ENCODE results near the gene BABAM2.
A peak's percentile ranks its signal among the peaks of the same experiment; 100 is the strongest.
"Not testable (repeated sequence)": the region's sequence is repeated elsewhere in the genome, so short reads cannot be mapped to it uniquely, and the experiment has no call there.

Gene BABAM2

GRCh38 chr2:27878825-27879224, 11.7 kb upstream of the BABAM2 start:
- DNase-seq (ENCODE audit: low read depth) = no peak

DNA sequence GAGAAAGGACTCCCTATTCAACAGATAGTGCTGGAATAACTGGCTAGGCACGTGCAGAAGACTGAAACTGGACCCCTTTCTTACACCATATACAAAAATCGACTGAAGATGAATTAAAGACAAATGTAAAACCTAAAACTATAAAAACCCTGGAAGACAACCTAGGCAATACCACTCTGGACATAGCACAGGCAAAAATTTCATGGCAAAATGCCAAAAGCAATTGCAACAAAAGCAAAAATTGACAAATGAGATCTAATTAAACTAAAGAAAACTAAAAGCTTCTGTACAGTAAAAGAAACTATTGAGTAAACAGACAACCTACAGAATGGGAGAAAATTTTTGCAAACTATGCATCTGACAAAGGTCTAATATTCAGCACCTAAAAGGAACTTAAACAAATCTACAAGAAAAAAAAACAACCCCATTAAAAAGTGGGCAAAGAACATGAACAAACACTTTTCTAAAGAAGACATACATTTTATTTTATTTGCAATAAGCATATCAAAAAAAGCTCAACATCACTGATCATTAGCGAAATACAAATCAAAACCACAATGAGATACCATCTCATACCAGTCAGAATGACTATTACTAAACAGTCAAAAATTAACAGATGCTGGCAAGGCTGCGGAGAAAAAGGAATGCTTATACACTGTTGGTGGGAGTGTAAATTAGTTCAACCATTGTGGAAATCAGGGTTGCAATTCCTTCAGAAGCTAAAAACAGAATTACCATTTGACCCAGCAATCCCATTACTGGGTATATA, 8.5 kb upstream of the BABAM2 start:
- not testable (repeated sequence) for DNase-seq (ENCODE audit: low read depth)

DNA sequence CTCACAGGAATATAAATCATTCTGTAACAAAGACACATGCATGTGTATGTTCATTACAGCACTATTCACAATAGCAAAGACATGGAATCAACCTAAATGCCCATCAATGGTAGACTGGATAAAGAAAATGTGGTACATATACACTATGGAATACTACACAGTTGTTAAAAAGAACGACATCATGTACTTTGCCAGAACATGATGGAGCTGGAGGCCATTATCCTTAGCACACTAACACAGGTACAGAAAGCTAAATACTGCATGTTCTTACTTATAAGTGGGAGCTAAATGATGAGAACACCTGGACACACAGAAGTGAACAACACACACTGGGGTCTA, 8.0 kb upstream of the BABAM2 start:
- DNase-seq (ENCODE audit: low read depth) = not testable (repeated sequence)

- no peak for DNase-seq (ENCODE audit: low read depth)
These were observed 5.9 kb upstream of the BABAM2 start for GRCh38 chr2:27884601-27885000.

- DNase-seq (ENCODE audit: low read depth) = no peak
These were observed 5.3 kb upstream of the BABAM2 start for GRCh38 chr2:27885234-27885633.

GRCh38 chr2:27885661-27886060, 4.9 kb upstream of the BABAM2 start:
- DNase-seq (ENCODE audit: low read depth) = no peak

DNA sequence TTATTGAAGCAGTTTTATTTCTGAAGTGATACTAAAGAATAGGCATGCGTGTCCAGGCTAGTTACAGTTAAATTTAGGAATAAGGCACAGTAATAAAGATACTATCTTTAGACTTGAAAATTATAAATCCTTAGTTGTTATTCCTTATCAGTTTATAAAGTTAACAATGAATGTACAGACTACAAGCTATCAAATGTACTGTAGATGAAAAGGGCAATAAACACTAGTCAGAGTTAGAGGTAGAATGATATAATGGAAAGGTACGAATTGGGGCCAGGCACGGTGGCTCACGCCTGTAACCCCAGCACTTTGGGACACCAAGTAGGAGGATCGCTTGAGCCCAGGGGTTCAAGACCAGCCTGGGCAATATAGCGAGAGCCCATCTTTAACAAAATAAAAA, 4.2 kb upstream of the BABAM2 start:
- no peak for DNase-seq (ENCODE audit: low read depth)

GRCh38 chr2:27887111-27887510, 3.4 kb upstream of the BABAM2 start:
- DNase-seq (ENCODE audit: low read depth) = no peak

- no peak for DNase-seq (ENCODE audit: low read depth)
These were observed 2.7 kb upstream of the BABAM2 start for GRCh38 chr2:27887830-27888229.

GRCh38 chr2:27888790-27889189, 1.7 kb upstream of the BABAM2 start:
- DNase-seq (ENCODE audit: low read depth) = no peak

- DNase-seq (ENCODE audit: low read depth) = no peak
These were observed 769 bp upstream of the BABAM2 start for GRCh38 chr2:27889774-27890145.

GRCh38 chr2:27890924-27891672, 569 bp downstream of the BABAM2 start:
- DNase-seq (ENCODE audit: low read depth) = peak; percentile 66

DNA sequence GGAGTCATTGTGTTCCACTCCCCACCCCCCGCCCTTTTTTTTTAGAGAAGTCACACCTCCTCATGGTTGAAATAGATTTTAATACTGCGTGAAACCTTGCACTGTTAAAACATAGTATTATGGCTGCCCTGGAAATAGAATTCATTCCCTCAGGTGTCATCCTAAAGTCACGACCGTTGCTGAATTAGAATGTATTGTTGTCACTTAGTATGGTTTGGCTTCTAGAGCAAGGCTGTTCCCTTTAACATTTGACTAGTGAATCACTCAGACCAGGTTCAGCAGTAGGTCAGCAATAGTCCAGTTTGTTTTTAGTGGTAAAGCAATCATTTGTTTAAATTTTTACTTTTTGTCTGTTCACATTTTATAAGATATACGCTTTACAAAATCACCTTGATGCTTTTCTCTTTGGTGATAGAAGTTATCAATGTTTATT, 1.2 kb downstream of the BABAM2 start:
- no peak for DNase-seq (ENCODE audit: low read depth)

- DNase-seq (ENCODE audit: low read depth) = no peak
These were observed 2.5 kb downstream of the BABAM2 start for GRCh38 chr2:27893006-27893405.

- no peak for DNase-seq (ENCODE audit: low read depth)
These were observed 7.2 kb downstream of the BABAM2 start for GRCh38 chr2:27897717-27898116.

GRCh38 chr2:27901234-27901633, 10.7 kb downstream of the BABAM2 start:
- peak; percentile 16 for DNase-seq (ENCODE audit: low read depth)

GRCh38 chr2:27902098-27902497, 11.6 kb downstream of the BABAM2 start:
- no peak for DNase-seq (ENCODE audit: low read depth)

GRCh38 chr2:27903018-27903417, 12.5 kb downstream of the BABAM2 start:
- no peak for DNase-seq (ENCODE audit: low read depth)

- peak; percentile 65 for DNase-seq (ENCODE audit: low read depth)
These were observed 13.3 kb downstream of the BABAM2 start for GRCh38 chr2:27903649-27904404.

GRCh38 chr2:27904405-27904665, 13.8 kb downstream of the BABAM2 start:
- DNase-seq (ENCODE audit: low read depth) = no peak

DNA sequence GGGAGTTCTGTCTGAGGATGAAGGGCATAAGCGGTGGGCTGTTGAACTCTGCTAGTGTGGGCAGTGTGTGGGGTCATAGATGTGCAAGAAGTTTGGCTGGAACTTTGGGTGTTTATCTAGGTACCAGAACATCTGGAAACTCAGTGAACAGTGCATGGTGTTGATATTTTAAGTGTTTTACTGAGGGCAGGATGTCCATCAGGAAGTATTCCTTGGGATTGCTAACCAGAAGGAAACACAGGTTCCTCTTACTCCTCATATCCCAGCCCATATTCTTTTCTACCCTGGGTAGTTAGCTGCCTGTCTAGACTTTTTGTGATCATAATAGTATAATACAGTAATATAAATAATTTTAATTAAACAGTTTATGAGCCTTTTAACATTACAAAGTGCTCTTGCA, 15.5 kb downstream of the BABAM2 start:
- no peak for DNase-seq (ENCODE audit: low read depth)

DNA sequence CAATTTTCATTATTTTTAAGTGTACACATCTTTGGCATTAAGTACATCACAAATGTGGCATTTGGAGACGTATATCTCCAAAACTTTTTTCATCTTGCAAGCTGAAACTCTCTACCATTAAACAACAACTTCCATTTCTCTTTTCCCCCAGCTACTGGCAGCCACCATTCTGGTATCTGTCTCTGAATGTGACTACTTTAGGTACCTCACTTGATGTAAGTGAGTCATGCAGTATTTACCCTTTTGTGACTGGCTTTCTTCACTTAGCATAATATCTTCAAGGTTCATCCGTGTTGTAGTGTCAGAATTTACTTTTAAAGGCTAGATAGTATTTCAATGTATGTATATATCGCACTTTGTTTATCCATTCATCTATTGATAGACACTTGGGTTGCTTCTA, 17.0 kb downstream of the BABAM2 start:
- DNase-seq (ENCODE audit: low read depth) = no peak

DNA sequence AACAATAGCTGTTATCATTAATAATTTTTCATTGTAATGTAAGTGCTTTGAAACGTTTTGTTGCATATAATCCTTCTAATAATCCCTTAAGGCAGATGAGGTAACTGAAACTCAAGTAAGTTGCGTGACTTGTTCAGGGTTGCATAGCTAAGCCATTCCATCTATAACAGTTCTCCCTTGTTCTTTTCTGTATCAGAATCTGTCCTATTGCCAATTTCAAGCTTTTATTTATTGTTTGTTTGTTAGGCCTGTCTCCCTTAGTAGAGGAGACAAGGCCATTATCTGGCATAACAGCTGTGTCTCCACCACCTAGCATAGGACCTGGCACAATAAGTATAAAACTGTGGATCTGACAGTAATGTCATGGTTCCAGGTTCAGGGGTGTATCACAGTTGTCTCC, 19.4 kb downstream of the BABAM2 start:
- no peak for DNase-seq (ENCODE audit: low read depth)

All from amniotic epithelial cell (primary cell).